HEK293 (cell line): ENCODE measurements around the gene MYLK3.

Source experiments
- CTCF ChIP-seq: fragments of 450-650 bp; formaldehyde crosslinking; IDR thresholded peaks from 2 replicates; pipeline ENCODE4 v1.5.1; 2016; ENCODE audit warnings: missing biosample characterization, missing genetic modification characterization
- HOXA7 ChIP-seq: sonication (generic); formaldehyde crosslinking; IDR thresholded peaks from 2 replicates; pipeline ENCODE4 v1.8.1; 2022; ENCODE audit warnings: missing genetic modification reagents, borderline replicate concordance
- REST ChIP-seq: fragments of 450-650 bp; formaldehyde crosslinking; IDR thresholded peaks from 2 replicates; pipeline ENCODE4 v1.5.1; 2016; ENCODE audit warnings: missing biosample characterization, missing genetic modification characterization
- SP3 ChIP-seq: fragments of 450-650 bp; formaldehyde crosslinking; IDR thresholded peaks from 2 replicates; pipeline ENCODE4 v1.5.1; 2016; ENCODE audit warnings: missing biosample characterization, missing genetic modification characterization
- ZFHX2 ChIP-seq: fragments of 450-650 bp; formaldehyde crosslinking; conservative IDR thresholded peaks from 2 replicates; pipeline ENCODE4 v1.5.1; 2016; ENCODE audit warnings: missing biosample characterization, missing genetic modification characterization
- ZNF10 ChIP-seq: fragments of 450-650 bp; formaldehyde crosslinking; IDR thresholded peaks from 2 replicates; pipeline ENCODE4 v1.5.1; 2017; ENCODE audit warnings: missing biosample characterization, missing genetic modification characterization
- ZNF311 ChIP-seq: fragments of 450-650 bp; formaldehyde crosslinking; IDR thresholded peaks from 2 replicates; pipeline ENCODE4 v1.5.1; 2017; ENCODE audit warnings: missing biosample characterization, missing genetic modification characterization, borderline replicate concordance
- ZNF521 ChIP-seq: fragments of 450-650 bp; formaldehyde crosslinking; IDR thresholded peaks from 2 replicates; pipeline ENCODE4 v1.5.1; 2017; ENCODE audit warnings: missing biosample characterization, mild to moderate bottlenecking, missing genetic modification characterization
- ZNF670 ChIP-seq: fragments of 450-650 bp; formaldehyde crosslinking; IDR thresholded peaks from 2 replicates; pipeline ENCODE4 v1.5.1; 2016; ENCODE audit warnings: missing biosample characterization, missing genetic modification characterization, low read depth

GRCh38 chr16:46693598-46693997 lies 54.5 kb downstream of the MYLK3 start:
- TF ChIP-seq ZNF311 (tag by site-specific recombination) (no peak), CTCF (tag by site-specific recombination) (no peak), ZFHX2 (tag by site-specific recombination) (no peak), ZNF670 (tag by site-specific recombination) (no peak), SP3 (tag by site-specific recombination) (no peak), ZNF10 (no peak), REST (tag by site-specific recombination) (no peak), ZNF521 (tag by site-specific recombination) (no peak), HOXA7 (CRISPR knock-in tag) (no peak)
